ENCODE results near the gene SPAG5. TPM values are rescaled to one million over a fixed set of nuclear protein-coding genes. Genes with fewer than 3 reads are reported as not detected.

SPAG5 gene
- total RNA-seq, 1 donor from 2014 or later = 28.5 TPM

- TF ChIP-seq CTCF (IDR thresholded peaks at IDR 0.05; ENCODE audit: unreplicated experiment) = no peak
- Mint-ChIP-seq H3K4me3 (ENCODE audit: unreplicated experiment) (no peak overlapping the region), H3K4me1 (ENCODE audit: unreplicated experiment) (peaks cover 10% of the 10 kb centered on the region), H3K36me3 (ENCODE audit: low read depth, unreplicated experiment) (peaks cover 23% of the 10 kb centered on the region), H3K9me3 (ENCODE audit: unreplicated experiment) (no peaks in the 10 kb centered on the region), H3K27ac (ENCODE audit: unreplicated experiment) (no peak overlapping the region), H3K27me3 (ENCODE audit: unreplicated experiment) (peaks cover 2% of the 10 kb centered on the region)
- DNase-seq (ENCODE audit: low spot score) = no peak
Measured at GRCh38 chr17:28582513-28582912, 16.3 kb downstream of the SPAG5 start.

- DNase-seq (ENCODE audit: low spot score) = no peak
- H3K4me3 Mint-ChIP-seq (ENCODE audit: unreplicated experiment) = no peak overlapping the region
- TF ChIP-seq CTCF (IDR thresholded peaks at IDR 0.05; ENCODE audit: unreplicated experiment) = no peak
- peaks cover 14% of the 10 kb centered on the region for H3K4me1 Mint-ChIP-seq (ENCODE audit: unreplicated experiment)
- peaks cover 22% of the 10 kb centered on the region for H3K36me3 Mint-ChIP-seq (ENCODE audit: low read depth, unreplicated experiment)
- no peak overlapping the region for H3K27ac Mint-ChIP-seq (ENCODE audit: unreplicated experiment)
- no peaks in the 10 kb centered on the region for H3K9me3 Mint-ChIP-seq (ENCODE audit: unreplicated experiment)
- peaks cover 5% of the 10 kb centered on the region for H3K27me3 Mint-ChIP-seq (ENCODE audit: unreplicated experiment)
Measured at GRCh38 chr17:28580959-28581358, 17.9 kb downstream of the SPAG5 start.

GRCh38 chr17:28579526-28579925 lies 19.3 kb downstream of the SPAG5 start:
- Mint-ChIP-seq H3K4me3 (ENCODE audit: unreplicated experiment) (no peak overlapping the region), H3K4me1 (ENCODE audit: unreplicated experiment) (peaks cover 7% of the 10 kb centered on the region), H3K27ac (ENCODE audit: unreplicated experiment) (no peak overlapping the region), H3K9me3 (ENCODE audit: unreplicated experiment) (no peaks in the 10 kb centered on the region), H3K36me3 (ENCODE audit: low read depth, unreplicated experiment) (peaks cover 12% of the 10 kb centered on the region), H3K27me3 (ENCODE audit: unreplicated experiment) (peaks cover 8% of the 10 kb centered on the region)
- TF ChIP-seq CTCF (IDR thresholded peaks at IDR 0.05; ENCODE audit: unreplicated experiment) = no peak
- no peak for DNase-seq (ENCODE audit: low spot score)

GRCh38 chr17:28578246-28579195 lies 20.3 kb downstream of the SPAG5 start:
- no peak for DNase-seq (ENCODE audit: low spot score)

More at GRCh38 chr17:28578246-28579195, 20.3 kb downstream of the SPAG5 start:
- TF ChIP-seq CTCF (IDR thresholded peaks at IDR 0.05; ENCODE audit: unreplicated experiment) = no peak
- Mint-ChIP-seq H3K36me3 (ENCODE audit: low read depth, unreplicated experiment) (peaks cover 12% of the 10 kb centered on the region), H3K27ac (ENCODE audit: unreplicated experiment) (no peak overlapping the region), H3K9me3 (ENCODE audit: unreplicated experiment) (no peaks in the 10 kb centered on the region), H3K27me3 (ENCODE audit: unreplicated experiment) (peaks cover 8% of the 10 kb centered on the region), H3K4me3 (ENCODE audit: unreplicated experiment) (no peak overlapping the region), H3K4me1 (ENCODE audit: unreplicated experiment) (peaks cover 7% of the 10 kb centered on the region)

Measured in endothelial cell (in vitro differentiated cells).